NCI-H524 (cell line): ENCODE results near the gene DCAF17.

Experiments
- DNase-seq, 2 experiments: peaks; one replicate each; lab custom pipeline; 2025; lab: John Stamatoyannopoulos, UW

DCAF17 gene

DNA sequence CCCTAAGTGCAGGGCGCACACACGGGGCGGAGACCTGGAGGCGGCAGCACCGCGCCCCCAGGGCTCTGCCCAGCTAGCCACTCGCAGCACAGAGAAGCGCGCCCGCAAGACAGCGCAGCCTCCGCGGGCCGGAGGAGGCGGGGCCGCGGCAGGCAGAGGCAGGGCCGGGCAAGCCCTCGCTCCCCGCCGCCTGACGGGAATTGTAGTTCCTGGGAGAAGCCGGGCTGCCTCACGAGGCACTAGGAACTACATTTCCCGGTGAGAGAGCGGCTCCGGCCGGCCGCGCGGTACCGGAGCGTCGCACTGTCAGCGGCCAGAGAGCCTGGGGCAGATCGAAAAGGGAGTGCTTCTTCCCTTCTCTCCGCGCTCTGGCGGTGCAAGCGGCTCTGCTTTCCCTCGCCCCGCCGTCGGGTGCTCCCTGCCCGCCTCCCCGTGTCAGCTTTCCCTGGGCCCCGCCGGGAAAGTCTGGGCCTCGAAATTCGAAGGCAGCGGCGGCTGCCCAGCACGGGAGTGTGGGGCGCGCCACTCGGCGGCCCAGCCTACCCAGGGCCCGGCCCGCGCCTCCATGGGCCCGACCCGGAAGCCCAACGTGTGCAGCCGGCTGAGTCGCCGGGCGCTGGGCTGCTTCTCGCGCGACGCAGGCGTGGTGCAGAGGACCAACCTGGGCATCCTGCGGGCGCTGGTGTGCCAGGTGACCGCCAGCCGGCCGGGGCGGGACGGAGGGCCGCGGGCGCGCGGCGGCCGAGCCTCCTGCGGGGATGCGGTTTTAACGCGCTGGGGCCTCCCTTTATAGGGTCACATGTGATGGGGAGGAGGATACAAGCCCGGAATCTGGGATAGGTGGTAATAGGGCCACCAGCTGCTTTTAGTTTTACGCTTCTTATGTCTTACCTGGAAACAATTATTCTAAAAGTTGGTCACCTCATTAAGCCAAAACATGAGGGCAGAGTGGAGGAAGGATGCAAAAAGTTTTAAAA is at the start of gene DCAF17:
DCAF17 (plus strand) TSS at position 214 of the 977 bp plus-strand sequence; CDS start at position 566, 352 bp downstream.
- peak; percentile 97 to 98 for DNase-seq

DNA sequence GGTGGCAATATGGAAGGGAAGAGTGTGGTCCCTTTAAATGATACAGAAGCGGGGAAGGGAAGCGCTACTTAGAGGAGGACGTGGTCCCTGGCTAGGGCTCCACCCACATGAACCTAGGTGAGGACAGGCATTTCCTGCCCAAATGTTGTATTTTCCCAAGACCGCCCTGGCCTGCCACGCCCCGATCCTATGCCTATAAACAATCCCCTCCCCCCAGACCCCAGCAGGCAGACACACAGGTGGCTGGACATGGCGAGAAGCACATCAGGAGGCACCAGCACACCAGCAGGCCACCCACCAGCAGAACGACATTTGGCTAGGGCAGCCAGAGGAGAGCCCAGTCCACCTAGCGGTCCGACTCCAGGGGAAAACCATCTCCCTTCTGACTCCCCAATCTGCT is 47.4 kb upstream of the DCAF17 start:
- DNase-seq = no peak

DNA sequence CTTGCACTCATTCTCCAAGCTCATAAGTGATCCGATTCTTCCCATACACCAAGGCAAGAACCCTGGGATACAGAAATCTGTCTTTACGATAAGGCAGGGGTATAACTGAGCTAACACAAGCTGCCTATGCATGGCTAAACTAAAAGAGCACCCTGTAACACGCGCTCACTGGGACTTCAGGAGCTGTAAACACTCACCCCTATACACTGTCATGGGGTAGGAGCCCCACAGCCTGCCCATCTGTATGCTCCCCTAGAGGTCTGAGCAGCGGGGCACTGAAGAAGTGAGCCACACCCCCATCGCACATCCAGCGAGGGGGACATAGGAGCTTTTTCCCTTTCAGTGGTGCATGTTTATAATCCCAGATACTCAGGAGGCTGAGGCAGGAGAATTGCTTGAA is 47.0 kb upstream of the DCAF17 start:
- no peak for DNase-seq

GRCh38 chr2:171389325-171389724 is 44.7 kb upstream of the DCAF17 start:
- DNase-seq = no peak

- no peak for DNase-seq
Observed at GRCh38 chr2:171389780-171390179, 44.2 kb upstream of the DCAF17 start.

- no peak for DNase-seq
Observed at GRCh38 chr2:171390941-171391516, 43.0 kb upstream of the DCAF17 start.

- no peak for DNase-seq
Observed at GRCh38 chr2:171391532-171391931, 42.5 kb upstream of the DCAF17 start.

DNA sequence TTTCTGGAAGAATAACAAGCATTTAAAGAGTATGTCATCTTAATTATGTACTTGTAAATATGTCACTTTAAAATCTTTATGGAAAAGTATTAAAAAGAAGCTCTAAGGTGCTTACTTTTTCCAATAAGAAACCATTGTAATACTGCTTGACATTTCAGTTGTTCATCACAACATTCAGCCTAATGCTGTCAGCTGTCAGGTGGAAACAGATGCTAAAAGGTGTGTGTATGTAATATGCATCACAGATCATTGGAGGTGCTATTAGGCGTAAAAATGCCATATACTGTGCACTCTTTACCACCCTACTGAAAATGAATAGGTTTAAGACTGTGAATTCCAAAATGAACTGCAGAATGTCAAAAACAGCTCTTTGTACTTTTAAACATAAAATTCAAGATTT is 40.5 kb upstream of the DCAF17 start:
- DNase-seq = no peak

GRCh38 chr2:171394164-171394740 is 39.8 kb upstream of the DCAF17 start:
- DNase-seq = no peak

DNA sequence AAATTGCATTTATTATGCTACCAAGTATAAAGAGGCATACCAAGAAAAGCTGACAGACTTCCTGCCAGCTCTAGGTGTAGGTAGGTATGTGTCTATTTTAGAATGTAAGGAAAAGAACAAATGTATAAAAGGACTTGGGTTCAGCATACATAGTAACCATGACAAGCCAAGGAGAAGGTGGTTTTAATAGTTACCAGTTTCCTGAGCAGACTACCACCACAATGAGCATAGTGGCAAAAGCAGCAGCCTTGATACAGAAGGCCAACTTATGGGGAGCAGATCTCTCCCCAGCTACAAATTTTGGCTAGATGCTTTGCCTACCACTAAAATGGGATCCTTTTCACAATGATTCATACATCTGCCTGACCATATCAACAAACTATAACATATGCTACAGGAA is 34.7 kb upstream of the DCAF17 start:
- no peak for DNase-seq

DNA sequence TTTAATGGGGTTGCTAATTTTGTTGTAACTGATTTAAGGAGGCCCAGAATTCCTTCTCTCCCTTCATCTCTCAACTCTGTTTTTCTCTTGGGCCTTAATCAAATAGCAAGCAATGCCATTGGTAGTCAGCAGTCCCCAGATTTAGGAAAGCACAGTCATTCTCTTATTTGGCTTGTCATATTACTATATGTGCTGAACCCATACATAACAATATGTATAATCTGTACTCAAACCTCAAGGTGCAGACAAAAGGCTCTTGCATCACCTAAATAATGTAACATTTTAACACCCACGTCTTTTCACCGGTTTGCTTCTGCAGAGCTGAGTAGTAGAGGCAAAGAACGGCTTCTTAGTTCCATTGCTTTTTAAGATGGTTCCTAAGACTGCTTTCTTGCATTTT is 33.6 kb upstream of the DCAF17 start:
- DNase-seq = no peak

- DNase-seq = no peak
Observed at GRCh38 chr2:171401947-171402346, 32.1 kb upstream of the DCAF17 start.

DNA sequence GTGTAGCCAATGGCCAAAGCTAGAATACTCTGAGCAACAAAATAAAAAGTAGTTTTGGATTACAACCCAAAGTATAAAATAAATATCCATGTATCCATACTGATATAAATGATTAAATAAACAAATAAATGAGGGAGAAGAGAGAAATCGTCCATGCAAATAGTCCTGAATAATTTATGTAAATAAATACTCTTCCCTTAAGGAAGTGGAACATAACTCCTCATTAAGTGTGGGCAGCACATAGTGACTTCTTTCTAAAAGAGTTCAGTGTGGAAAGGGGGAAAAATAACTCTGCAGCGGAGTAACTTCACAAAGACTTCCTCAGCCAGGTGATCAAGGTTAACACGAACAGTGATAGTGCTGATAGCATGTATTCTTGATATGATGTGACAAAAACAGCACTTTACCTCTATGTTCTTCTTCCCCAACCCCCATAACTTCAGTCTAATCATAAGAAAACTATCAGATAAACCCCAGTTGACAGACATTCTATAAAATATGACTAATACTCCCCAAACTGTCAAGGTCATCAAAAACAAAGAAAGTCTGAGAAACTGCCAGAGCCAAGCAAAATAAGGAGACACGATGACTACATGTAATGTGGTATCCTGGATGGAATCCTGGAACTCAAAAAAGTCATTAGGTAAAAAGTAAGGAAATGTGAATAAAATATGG is 31.0 kb upstream of the DCAF17 start:
- no peak for DNase-seq

- peak in 1 of 2 experiments; percentile 33 for DNase-seq
Observed at GRCh38 chr2:171404261-171404660, 29.8 kb upstream of the DCAF17 start.

DNA sequence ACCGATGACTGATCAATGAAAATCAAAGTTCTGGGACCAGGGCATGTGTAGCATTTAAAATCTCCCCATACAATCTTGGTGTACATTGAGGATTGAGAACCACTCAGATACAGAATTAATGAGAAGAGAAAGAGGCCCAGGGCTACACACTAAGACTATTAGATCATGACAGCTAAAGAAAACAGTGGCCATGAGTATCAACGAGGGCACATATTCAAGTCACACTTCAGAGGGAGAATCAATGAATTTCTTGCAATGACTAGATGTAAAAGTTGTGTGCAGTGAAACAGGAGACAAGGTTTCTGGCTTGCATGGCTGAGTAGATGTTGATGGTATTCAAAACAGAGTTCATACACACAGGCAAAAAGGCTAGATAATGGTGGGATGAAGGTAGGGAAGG is 29.3 kb upstream of the DCAF17 start:
- no peak for DNase-seq

GRCh38 chr2:171405546-171405945 is 28.5 kb upstream of the DCAF17 start:
- no peak for DNase-seq

DNA sequence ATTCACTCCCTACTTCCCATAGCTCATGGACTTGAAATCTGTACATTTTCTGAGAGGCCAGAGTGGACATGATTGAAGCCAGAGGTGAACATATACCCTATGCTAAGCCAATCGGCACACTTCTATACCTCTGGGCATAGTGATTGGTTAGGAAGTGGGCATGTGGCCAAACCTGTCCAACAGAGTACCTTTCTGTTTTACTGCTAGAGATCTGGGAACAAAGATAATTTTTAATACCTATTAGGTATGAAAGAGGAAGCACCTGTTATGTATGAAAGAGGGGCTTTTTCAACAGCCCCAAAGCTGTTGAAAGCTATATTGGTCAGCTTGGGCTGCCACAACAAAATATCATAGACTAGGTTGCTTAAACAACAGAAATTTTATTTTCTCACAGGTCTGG is 28.0 kb upstream of the DCAF17 start:
- DNase-seq = no peak

DNA sequence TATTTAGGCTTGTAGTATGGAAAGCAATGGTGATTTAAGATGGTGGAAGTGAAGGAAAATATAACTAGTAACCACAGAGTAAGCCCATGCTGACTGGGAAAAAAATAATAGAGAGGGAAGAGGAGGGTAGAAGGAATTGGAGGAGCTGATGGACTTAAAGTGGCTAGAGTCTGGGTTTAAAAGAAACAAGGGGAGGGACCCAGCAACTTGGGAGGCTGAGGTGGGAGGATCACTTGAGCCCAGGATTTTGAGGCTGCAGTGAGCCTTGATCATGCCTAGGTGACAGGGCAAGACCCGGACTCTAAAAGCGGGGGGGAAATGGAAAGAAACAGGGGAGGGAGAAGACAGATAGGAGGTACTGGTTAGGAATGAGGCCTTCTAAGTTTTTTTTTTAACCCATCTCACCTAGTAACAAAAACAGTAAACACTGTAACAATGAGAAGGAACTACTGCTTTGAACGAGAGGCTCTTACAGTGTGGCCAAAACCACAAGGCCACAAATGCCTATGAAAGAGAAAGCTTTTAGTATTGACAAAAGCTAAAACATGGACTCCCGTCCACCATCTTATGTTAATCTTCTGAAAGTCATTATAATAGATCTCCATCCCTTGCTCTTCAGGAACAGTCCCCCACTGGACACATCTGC is 26.9 kb upstream of the DCAF17 start:
- no peak for DNase-seq

DNA sequence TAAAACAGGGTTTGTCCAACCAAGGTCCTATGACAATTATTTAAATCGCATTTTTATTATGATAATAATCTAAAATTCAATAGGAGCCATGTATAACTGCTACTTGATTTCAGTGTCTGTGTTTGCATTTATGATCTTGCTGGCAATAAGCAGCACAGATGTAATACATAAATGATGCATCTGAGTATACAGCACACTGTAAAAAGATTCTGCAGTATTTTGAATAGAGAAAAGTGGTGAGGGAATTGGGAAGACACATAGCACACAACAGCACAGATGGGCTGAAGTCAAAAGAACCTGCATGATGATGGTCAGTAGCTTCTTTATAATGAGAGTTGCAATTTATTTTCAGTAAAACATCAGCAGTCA is 26.4 kb upstream of the DCAF17 start:
- DNase-seq = no peak

- no peak for DNase-seq
Observed at GRCh38 chr2:171409436-171409971, 24.5 kb upstream of the DCAF17 start.

- DNase-seq = no peak
Observed at GRCh38 chr2:171410101-171410500, 23.9 kb upstream of the DCAF17 start.

DNA sequence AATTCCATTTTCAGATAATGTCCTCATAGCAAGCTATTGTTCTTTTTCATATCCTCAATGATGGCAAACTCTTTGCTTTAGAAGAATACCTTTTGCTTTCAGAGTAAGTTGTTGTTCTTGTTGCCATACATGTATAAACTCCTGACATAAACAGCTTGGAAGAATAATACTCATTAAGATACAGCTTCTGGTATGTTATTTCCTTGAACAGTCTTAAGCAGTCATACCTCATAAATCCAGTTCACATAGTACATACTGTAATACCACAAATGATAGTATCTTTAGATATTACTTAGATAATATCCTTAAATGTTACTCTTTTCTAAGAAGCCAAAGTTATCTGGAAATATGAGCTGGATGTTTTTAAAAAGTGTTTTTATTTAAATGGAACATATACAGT is 23.4 kb upstream of the DCAF17 start:
- no peak for DNase-seq
